Neural cell (in vitro differentiated cells): ENCODE measurements around the gene GPRC5A.

ENCODE experiments used
- CTCF ChIP-seq: fragments of 450-650 bp; IDR thresholded peaks from 2 replicates; pipeline ENCODE4 v1.5.1; 2014; ENCODE audit warnings: antibody characterized with exemption, mild to moderate bottlenecking, moderate library complexity; ENCODE audit not compliant: poor library complexity, severe bottlenecking
- EP300 ChIP-seq: fragments of 450-650 bp; conservative IDR thresholded peaks from 2 replicates; pipeline ENCODE4 v1.6.1; 2014; ENCODE audit warnings: antibody characterized with exemption, mild to moderate bottlenecking, moderate library complexity; ENCODE audit not compliant: poor library complexity, severe bottlenecking
- EZH2 ChIP-seq: fragments of 200-600, 300-800 bp; shearing (Covaris generic), sonication (generic); IDR thresholded peaks from 2 replicates; pipeline ENCODE4 v1.6.1; 2014; ENCODE audit warnings: antibody characterized with exemption, low read length, borderline replicate concordance, mild to moderate bottlenecking; ENCODE audit not compliant: insufficient read depth, poor library complexity, severe bottlenecking
- RAD21 ChIP-seq: fragments of 450-650 bp; conservative IDR thresholded peaks from 2 replicates; pipeline ENCODE4 v1.6.1; 2014; ENCODE audit warnings: antibody characterized with exemption, mild to moderate bottlenecking, moderate library complexity

- TF ChIP-seq CTCF (no peak), RAD21 (no peak), EP300 (no peak), EZH2 (no peak)
Measured at GRCh38 chr12:12868477-12869235, 22.7 kb upstream of the GPRC5A start.
